ENCODE data around the gene FMO1. TPM values are rescaled to one million over a fixed set of nuclear protein-coding genes. Genes with fewer than 3 reads are reported as not detected.

FMO1 gene, protein sequence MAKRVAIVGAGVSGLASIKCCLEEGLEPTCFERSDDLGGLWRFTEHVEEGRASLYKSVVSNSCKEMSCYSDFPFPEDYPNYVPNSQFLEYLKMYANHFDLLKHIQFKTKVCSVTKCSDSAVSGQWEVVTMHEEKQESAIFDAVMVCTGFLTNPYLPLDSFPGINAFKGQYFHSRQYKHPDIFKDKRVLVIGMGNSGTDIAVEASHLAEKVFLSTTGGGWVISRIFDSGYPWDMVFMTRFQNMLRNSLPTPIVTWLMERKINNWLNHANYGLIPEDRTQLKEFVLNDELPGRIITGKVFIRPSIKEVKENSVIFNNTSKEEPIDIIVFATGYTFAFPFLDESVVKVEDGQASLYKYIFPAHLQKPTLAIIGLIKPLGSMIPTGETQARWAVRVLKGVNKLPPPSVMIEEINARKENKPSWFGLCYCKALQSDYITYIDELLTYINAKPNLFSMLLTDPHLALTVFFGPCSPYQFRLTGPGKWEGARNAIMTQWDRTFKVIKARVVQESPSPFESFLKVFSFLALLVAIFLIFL
- total RNA-seq: not detected in 2 replicates

DNA sequence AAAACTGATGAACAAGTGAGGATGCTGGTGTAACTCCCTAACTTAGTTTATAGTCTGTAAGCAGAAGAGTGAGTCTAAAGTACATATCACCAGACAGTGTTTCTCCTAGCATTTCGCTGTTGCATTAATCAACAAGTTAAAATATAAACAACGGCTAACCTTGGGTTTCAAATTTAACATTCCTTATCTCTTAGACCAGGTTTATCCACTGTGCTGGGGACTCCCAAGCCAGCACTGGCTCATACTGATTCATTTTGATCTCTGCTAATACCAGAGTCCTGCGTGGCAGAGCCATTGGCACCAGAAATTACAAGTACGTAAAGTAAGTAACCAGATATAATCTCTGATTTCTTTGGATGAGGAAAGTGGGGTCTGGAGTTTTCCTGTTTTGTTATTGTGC, at the start of gene FMO1:
Gene FMO1, plus strand, starts transcription at position 193 of the 400 bp plus-strand sequence. CDS start 9,594 bp downstream, outside the sequence.

DNA sequence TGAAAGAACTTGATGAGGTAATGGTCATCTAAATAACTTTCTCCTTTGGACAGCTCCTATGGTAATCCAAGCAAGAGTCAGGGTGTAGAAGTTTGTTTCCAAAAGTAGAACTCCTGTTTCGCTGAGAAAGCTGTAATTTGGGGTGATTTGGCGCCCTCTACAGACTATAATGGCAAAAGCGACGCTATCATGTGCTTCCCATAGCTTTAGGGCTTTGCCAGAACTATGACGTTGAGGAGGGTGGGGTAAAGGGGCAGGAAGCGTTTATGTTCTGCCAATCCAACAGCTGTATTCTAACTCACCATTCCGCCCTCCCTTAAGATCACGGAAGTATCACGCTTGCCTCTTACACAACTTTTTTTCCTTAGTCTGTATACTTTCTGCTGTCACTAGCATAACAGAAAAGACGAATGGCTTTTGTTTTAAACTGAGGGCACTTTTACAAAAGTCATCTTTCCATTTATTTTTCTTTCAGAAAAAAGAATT, 65.6 kb downstream of the FMO1 start, which contains the start of gene FMO4:
Gene FMO4, plus strand, starts transcription at position 349 of the 486 bp plus-strand sequence. CDS start 5,643 bp downstream, outside the sequence.

Small RNA genes within 50 kb of the gene (small RNA-seq; reads per million reads assigned to genes)
- not detected for gene RF00019

Other genes starting within 250 kb of the FMO1 start
- gene FMO3, start 157.6 kb upstream of the FMO1 start, total RNA-seq: 0.20 and 0.37 TPM in 2 replicates
- gene FMO2, start 63.2 kb upstream of the FMO1 start, total RNA-seq: 0.39 and 0.73 TPM in 2 replicates
- 2.0 and 2.6 TPM in 2 replicates for gene FMO4, start 65.7 kb downstream of the FMO1 start, total RNA-seq
- gene PRRC2C, start 237.0 kb downstream of the FMO1 start, total RNA-seq: 46.7 and 79.0 TPM in 2 replicates

Measured in subcutaneous preadipocyte (primary cell).